Esophagus (tissue), 2 donors: Measurements from ENCODE around the gene ITPR2. TPM values are rescaled to one million over a fixed set of nuclear protein-coding genes. Genes with fewer than 3 reads are reported as not detected.

Source experiments
- H3K27ac ChIP-seq, 2 donors: one replicate each; pipeline ENCODE4 v1.5.1; 2013; ENCODE audit warnings: low read depth in 2 of 2, mild to moderate bottlenecking in 2 of 2, inconsistent platforms in 1 of 2, low read length in 1 of 2, moderate library complexity in 1 of 2
- H3K27me3 ChIP-seq, 2 donors: one replicate each; pipeline ENCODE4 v1.6.1; 2013; ENCODE audit warnings: low read length in 2 of 2, control low read depth in 1 of 2, mild to moderate bottlenecking in 1 of 2; ENCODE audit not compliant: insufficient read depth in 2 of 2, control insufficient read depth in 1 of 2
- H3K36me3 ChIP-seq, 2 donors: one replicate each; pipeline ENCODE4 v1.6.1; 2013; ENCODE audit warnings: low read length in 1 of 2; ENCODE audit not compliant: control insufficient read depth in 2 of 2, insufficient read depth in 2 of 2
- H3K4me1 ChIP-seq, 2 donors: one replicate each; pipeline ENCODE4 v1.6.1; 2013; ENCODE audit warnings: low read length in 1 of 2; ENCODE audit not compliant: control insufficient read depth in 2 of 2, insufficient read depth in 2 of 2
- H3K4me3 ChIP-seq, 2 donors: one replicate each; pipeline ENCODE4 v1.5.1; 2013; ENCODE audit warnings: low read length in 2 of 2, mild to moderate bottlenecking in 2 of 2, low read depth in 1 of 2, moderate library complexity in 1 of 2
- H3K9me3 ChIP-seq, 2 donors: one replicate each; pipeline ENCODE4 v1.6.1; 2013; ENCODE audit warnings: mild to moderate bottlenecking in 2 of 2, low read depth in 1 of 2, low read length in 1 of 2, moderate library complexity in 1 of 2; ENCODE audit not compliant: control insufficient read depth in 2 of 2, insufficient read depth in 1 of 2
- WGBS, 2 donors: extraction: QIAGEN DNeasy Blood & Tissue Kit; methylation state at CpG; one replicate each; pipeline ENCODE4 v1.1.7; 2013; 5-methylcytosine and 5-hydroxymethylcytosine counted together
- polyA plus RNA-seq, 2 donors: library from polyadenylated mRNA; stranded (reverse); fragments of 200-250 nt; gene quantifications; one replicate each; pipeline ENCODE4 v1.2.3, GENCODE V29; 2013
- donor health status: healthy with polysubstance abuse.
- donor health status: Bipolar disorder and iron deficiency.

ITPR2 gene
- polyA plus RNA-seq, 2 donors, result 4.8 to 5.7 TPM

- Histone ChIP-seq H3K36me3 (peaks cover 3 to 5% of the 10 kb centered on the region in 2 donors), H3K9me3 (no peaks in the 10 kb centered on the region), H3K27me3 (no peaks in the 10 kb centered on the region), H3K4me3 (no peak overlapping the region), H3K27ac (no peak overlapping the region), H3K4me1 (no peaks in the 10 kb centered on the region)
- 94 to 98% methylated on average over 3 of the region's 3 CpGs for WGBS, 2 donors
These were observed 211.1 kb downstream of the ITPR2 start for GRCh38 chr12:26621932-26622331.

- peaks cover 3% of the 10 kb centered on the region in 2 donors for H3K36me3 ChIP-seq
- H3K27ac ChIP-seq, result no peak overlapping the region
- H3K4me3 ChIP-seq, result no peak overlapping the region
- 90 to 93% methylated on average over 5 of the region's 5 CpGs for WGBS, 2 donors
- no peaks in the 10 kb centered on the region for H3K27me3 ChIP-seq
- H3K4me1 ChIP-seq, result no peaks in the 10 kb centered on the region
- H3K9me3 ChIP-seq, result no peaks in the 10 kb centered on the region
These were observed 212.1 kb downstream of the ITPR2 start for GRCh38 chr12:26620907-26621306.

GRCh38 chr12:26617513-26617912 is 215.5 kb downstream of the ITPR2 start:
- 94 to 95% methylated on average over 1 of the region's 1 CpG for WGBS, 2 donors
- Histone ChIP-seq H3K27me3 (no peaks in the 10 kb centered on the region), H3K27ac (no peak overlapping the region), H3K9me3 (no peaks in the 10 kb centered on the region), H3K36me3 (peaks cover 3% of the 10 kb centered on the region in 2 donors), H3K4me3 (no peak overlapping the region), H3K4me1 (no peaks in the 10 kb centered on the region)

GRCh38 chr12:26614011-26614616 is 218.9 kb downstream of the ITPR2 start:
- 60 to 63% methylated on average over 3 of the region's 3 CpGs for WGBS, 2 donors
- no peaks in the 10 kb centered on the region for H3K9me3 ChIP-seq
- no peak overlapping the region for H3K4me3 ChIP-seq
- H3K27me3 ChIP-seq, result no peaks in the 10 kb centered on the region
- H3K4me1 ChIP-seq, result no peaks in the 10 kb centered on the region
- H3K36me3 ChIP-seq, result no peaks in the 10 kb centered on the region
- H3K27ac ChIP-seq, result no peak overlapping the region

GRCh38 chr12:26612203-26612602 is 220.8 kb downstream of the ITPR2 start:
- no peak overlapping the region for H3K4me3 ChIP-seq
- no peaks in the 10 kb centered on the region for H3K27me3 ChIP-seq
- 75 to 94% methylated on average over 2 of the region's 2 CpGs for WGBS, 2 donors
- H3K36me3 ChIP-seq, result no peaks in the 10 kb centered on the region
- H3K27ac ChIP-seq, result no peak overlapping the region
- H3K4me1 ChIP-seq, result no peaks in the 10 kb centered on the region
- no peaks in the 10 kb centered on the region for H3K9me3 ChIP-seq

GRCh38 chr12:26611598-26611997 is 221.4 kb downstream of the ITPR2 start:
- Histone ChIP-seq H3K9me3 (no peaks in the 10 kb centered on the region), H3K27ac (no peak overlapping the region), H3K4me3 (no peak overlapping the region), H3K4me1 (no peaks in the 10 kb centered on the region), H3K27me3 (no peaks in the 10 kb centered on the region), H3K36me3 (no peaks in the 10 kb centered on the region)
- 93 to 95% methylated on average over 6 of the region's 6 CpGs for WGBS, 2 donors

GRCh38 chr12:26610774-26611173 is 222.2 kb downstream of the ITPR2 start:
- 96% methylated on average over 8 of the region's 8 CpGs for WGBS, 2 donors
- Histone ChIP-seq H3K4me3 (no peak overlapping the region), H3K36me3 (no peaks in the 10 kb centered on the region), H3K4me1 (no peaks in the 10 kb centered on the region), H3K27ac (no peak overlapping the region), H3K9me3 (no peaks in the 10 kb centered on the region), H3K27me3 (no peaks in the 10 kb centered on the region)

- WGBS, 2 donors, result 80 to 82% methylated on average over 1 of the region's 1 CpG
- no peaks in the 10 kb centered on the region for H3K4me1 ChIP-seq
- H3K36me3 ChIP-seq, result no peaks in the 10 kb centered on the region
- H3K4me3 ChIP-seq, result no peak overlapping the region
- no peaks in the 10 kb centered on the region for H3K9me3 ChIP-seq
- no peak overlapping the region for H3K27ac ChIP-seq
- no peaks in the 10 kb centered on the region for H3K27me3 ChIP-seq
These were observed 223.0 kb downstream of the ITPR2 start for GRCh38 chr12:26609986-26610385.

GRCh38 chr12:26608706-26609105 is 224.3 kb downstream of the ITPR2 start:
- no peaks in the 10 kb centered on the region for H3K9me3 ChIP-seq
- no peak overlapping the region for H3K4me3 ChIP-seq
- no peak overlapping the region for H3K27ac ChIP-seq
- H3K36me3 ChIP-seq, result no peaks in the 10 kb centered on the region
- no peaks in the 10 kb centered on the region for H3K4me1 ChIP-seq
- no peaks in the 10 kb centered on the region for H3K27me3 ChIP-seq
- WGBS, 2 donors, result 95 to 98% methylated on average over 2 of the region's 2 CpGs

- H3K27ac ChIP-seq, result no peak overlapping the region
- WGBS, 2 donors, result 95 to 96% methylated on average over 12 of the region's 12 CpGs
- H3K9me3 ChIP-seq, result no peaks in the 10 kb centered on the region
- H3K36me3 ChIP-seq, result no peaks in the 10 kb centered on the region
- no peaks in the 10 kb centered on the region for H3K4me1 ChIP-seq
- no peaks in the 10 kb centered on the region for H3K27me3 ChIP-seq
- no peak overlapping the region for H3K4me3 ChIP-seq
These were observed 224.7 kb downstream of the ITPR2 start for GRCh38 chr12:26608273-26608672.
